ENCODE results near the gene ZYG11B.

- TF ChIP-seq CTCF (IDR thresholded peaks at IDR 0.05), result no peak
- no peak for TF ChIP-seq POLR2A (IDR thresholded peaks at IDR 0.05)
Measured at GRCh38 chr1:52753169-52753568, 26.9 kb downstream of the ZYG11B start.

All from esophagus squamous epithelium (tissue), 4 donors.